PC-3 (cell line): ENCODE results near the gene ZMYM1. TPM values are rescaled to one million over a fixed set of nuclear protein-coding genes. Genes with fewer than 3 reads are reported as not detected.
"Not testable (repeated sequence)": the region's sequence is repeated elsewhere in the genome, so short reads cannot be mapped to it uniquely, and the experiment has no call there.

ENCODE experiments used
- ATAC-seq: fragments of 200-7000 bp; cut with Tn5 transposase; 2 replicates; pipeline ENCODE4 v1.9.1; 2020; ENCODE audit warnings: mild to moderate bottlenecking, moderate library complexity
- BruUV-seq: library from RNA; stranded (reverse); fragments of 400-500 nt; replicated peaks from 2 replicates; lab custom pipeline; 2021; lab: Mats Ljungman, UMichigan
- CTCF ChIA-PET: fragments of 300-600 bp; sonication (Branson Sonifier 250); formaldehyde crosslinking; loops from one replicate; lab custom pipeline; 2022; ENCODE audit warnings: antibody characterized with exemption; lab: Charles Lee
- POLR2A ChIA-PET: fragments of 300-600 bp; sonication (Branson Sonifier 250); formaldehyde crosslinking; loops from one replicate; lab custom pipeline; 2022; ENCODE audit warnings: antibody characterized with exemption; ENCODE audit not compliant: unreplicated experiment; lab: Charles Lee
- DNase-seq: peaks from one replicate; pipeline ENCODE4 v3.0.0-alpha.2; 2015
- H2AFZ ChIP-seq: fragments of 300-600 bp; sonication (generic); 2 replicates; pipeline ENCODE4 v1.6.0; 2016; ENCODE audit warnings: antibody characterized with exemption, low read length
- H3F3A ChIP-seq: fragments of 300-600 bp; sonication (generic); one replicate; pipeline ENCODE4 v1.6.0; 2017; ENCODE audit warnings: antibody characterized with exemption, low read length, control low read depth, mild to moderate bottlenecking; ENCODE audit not compliant: unreplicated experiment
- H3K27ac ChIP-seq: fragments of 300-600 bp; sonication (generic); 2 replicates; pipeline ENCODE4 v1.5.1; 2016; ENCODE audit warnings: mild to moderate bottlenecking, low read length
- H3K27me3 ChIP-seq: fragments of 300-600 bp; sonication (generic); 2 replicates; pipeline ENCODE4 v1.6.1; 2016; ENCODE audit warnings: low read length, mixed read lengths
- H3K36me3 ChIP-seq: fragments of 300-600 bp; sonication (generic); 2 replicates; pipeline ENCODE4 v1.6.1; 2016; ENCODE audit warnings: low read depth, mixed run types, low read length, mixed read lengths
- H3K4me1 ChIP-seq: fragments of 300-600 bp; sonication (generic); 2 replicates; pipeline ENCODE4 v1.5.1; 2016; ENCODE audit warnings: low read length; ENCODE audit not compliant: insufficient read depth
- H3K4me2 ChIP-seq: fragments of 300-600 bp; sonication (generic); 2 replicates; pipeline ENCODE4 v1.6.0; 2016; ENCODE audit warnings: low read length
- H3K4me3 ChIP-seq: fragments of 300-600 bp; sonication (generic); 2 replicates; pipeline ENCODE4 v1.5.1; 2016; ENCODE audit warnings: mild to moderate bottlenecking, low read length, mixed read lengths
- H3K79me2 ChIP-seq: fragments of 300-600 bp; sonication (generic); 2 replicates; pipeline ENCODE4 v1.6.1; 2017; ENCODE audit warnings: low read length, mixed read lengths
- H3K9ac ChIP-seq: fragments of 300-600 bp; sonication (generic); 2 replicates; pipeline ENCODE4 v1.6.0; 2016; ENCODE audit warnings: mild to moderate bottlenecking, low read length
- H3K9me2 ChIP-seq: fragments of 300-600 bp; sonication (generic); replicated peaks from 2 replicates; pipeline ENCODE4 v1.6.1; 2016; ENCODE audit warnings: mixed run types, low read length, mixed read lengths
- H3K9me3 ChIP-seq: fragments of 300-600 bp; sonication (generic); 2 replicates; pipeline ENCODE4 v1.6.1; 2016; ENCODE audit warnings: low read length, mixed read lengths
- H4K20me1 ChIP-seq: fragments of 300-600 bp; sonication (generic); 2 replicates; pipeline ENCODE4 v1.6.1; 2016; ENCODE audit warnings: low read length, mixed read lengths
- CTCF ChIP-seq: fragments of 300-600 bp; sonication (generic); conservative IDR thresholded peaks from 2 replicates; pipeline ENCODE4 v1.5.1; 2017; ENCODE audit warnings: antibody characterized with exemption, low read depth, mild to moderate bottlenecking, low read length
- EZH2 ChIP-seq: fragments of 300-600 bp; sonication (generic); IDR thresholded peaks from one replicate; pipeline ENCODE4 v1.6.1; 2017; ENCODE audit warnings: antibody characterized with exemption, mild to moderate bottlenecking, low read length; ENCODE audit not compliant: unreplicated experiment
- EZH2phosphoT487 ChIP-seq: fragments of 300-600 bp; sonication (generic); IDR thresholded peaks from 2 replicates; pipeline ENCODE4 v1.6.1; 2018; ENCODE audit warnings: mild to moderate bottlenecking, antibody characterized with exemption, low read length, borderline replicate concordance
- intact Hi-C: fragments of 100-400 bp; cut with micrococcal nuclease; formaldehyde crosslinking; loops from 2 replicates; pipeline ENCODE4 v1.9.0; 2023
- total RNA-seq: library from RNA; depleted of rRNA; stranded (reverse); fragments of >200 nt; gene quantifications from 2 replicates; pipeline ENCODE4 v1.2.3, GENCODE V29; 2014

The ZMYM1 gene
- total RNA-seq, 1 experiment from 2014 or later, result 17.0 TPM

GRCh38 chr1:35143737-35144508 is 64.7 kb downstream of the ZMYM1 start:
- Histone ChIP-seq H4K20me1 (no peaks in the 10 kb centered on the region), H2AFZ (no peak overlapping the region), H3K9ac (no peak overlapping the region), H3K79me2 (no peaks in the 10 kb centered on the region), H3K36me3 (no peaks in the 10 kb centered on the region), H3F3A (no peaks in the 10 kb centered on the region), H3K9me3 (no peaks in the 10 kb centered on the region), H3K4me3 (no peak overlapping the region), H3K27me3 (no peaks in the 10 kb centered on the region), H3K4me1 (no peaks in the 10 kb centered on the region), H3K27ac (no peak overlapping the region), H3K4me2 (no peak overlapping the region), H3K9me2 (no peaks in the 10 kb centered on the region)
- CTCF ChIA-PET, result no interaction called here
- TF ChIP-seq CTCF, result no peak
- BruUV-seq, result no TSS peak
- intact Hi-C loops, result no loop called here
- ATAC-seq (no peak), DNase-seq (no peak)
- POLR2A ChIA-PET, result no interaction called here

- CTCF ChIA-PET, H3K4me1 ChIP-seq, H3K27me3 ChIP-seq, H4K20me1 ChIP-seq, H3K27ac ChIP-seq, H3F3A ChIP-seq, H3K79me2 ChIP-seq, BruUV-seq, intact Hi-C loops, ATAC-seq, POLR2A ChIA-PET, H3K9ac ChIP-seq, H3K4me2 ChIP-seq, DNase-seq, H3K9me3 ChIP-seq, H3K36me3 ChIP-seq, H3K4me3 ChIP-seq, H2AFZ ChIP-seq, H3K9me2 ChIP-seq: not testable (repeated sequence)
Measured at GRCh38 chr1:35145892-35146549, 66.8 kb downstream of the ZMYM1 start.

DNA sequence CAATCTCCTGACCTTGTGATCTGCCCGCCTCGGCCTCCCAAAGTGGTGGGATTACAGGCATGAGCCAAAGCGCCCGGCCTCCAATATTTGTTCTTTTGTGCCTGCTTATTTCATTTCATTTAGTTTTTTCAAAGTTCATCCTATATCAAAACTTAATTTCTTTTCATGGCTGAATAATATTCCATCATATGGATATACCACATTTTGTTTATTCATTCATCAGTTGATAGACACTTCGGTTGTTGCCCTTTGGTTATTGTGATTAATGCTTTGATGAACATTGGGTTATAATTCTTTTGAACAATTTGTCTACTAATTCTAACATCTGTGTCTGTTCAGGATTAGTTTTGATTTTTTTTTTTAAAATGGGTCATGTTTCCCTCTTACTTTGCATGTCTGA is 72.0 kb downstream of the ZMYM1 start:
- H3K79me2 ChIP-seq, result no peaks in the 10 kb centered on the region
- no peak overlapping the region for H3K4me2 ChIP-seq
- no peak overlapping the region for H3K9ac ChIP-seq
- no peak overlapping the region for H2AFZ ChIP-seq
- ChIA-PET CTCF (no interaction called here), POLR2A (no interaction called here)
- intact Hi-C loops, result no loop called here
- DNase-seq (no peak), ATAC-seq (no peak)
- TF ChIP-seq EZH2phosphoT487, result no peak
- TF ChIP-seq EZH2, result no peak
- no peak for TF ChIP-seq CTCF
- H3K27me3 ChIP-seq, result no peaks in the 10 kb centered on the region
- no peaks in the 10 kb centered on the region for H4K20me1 ChIP-seq
- H3F3A ChIP-seq, result no peaks in the 10 kb centered on the region
- H3K9me2 ChIP-seq, result no peaks in the 10 kb centered on the region
- BruUV-seq, result no TSS peak
- H3K9me3 ChIP-seq, result no peaks in the 10 kb centered on the region
- no peaks in the 10 kb centered on the region for H3K36me3 ChIP-seq
- no peak overlapping the region for H3K4me3 ChIP-seq
- H3K27ac ChIP-seq, result no peak overlapping the region
- no peaks in the 10 kb centered on the region for H3K4me1 ChIP-seq
